ENCODE measurements around the gene WASHC2C. TPM values are rescaled to one million over a fixed set of nuclear protein-coding genes. Genes with fewer than 3 reads are reported as not detected.
"Not testable (repeated sequence)": the region's sequence is repeated elsewhere in the genome, so short reads cannot be mapped to it uniquely, and the experiment has no call there.

Gene WASHC2C
- total RNA-seq, 2 experiments from 2014 or later, result 62.9 to 69.3 TPM

- H3K27ac Mint-ChIP-seq; H3K9me3 Mint-ChIP-seq; H3K9me3 ChIP-seq (ENCODE audit: control insufficient read depth in 1 of 2, insufficient read depth in 1 of 2, low read length in 2 of 2); H3K27ac ChIP-seq (ENCODE audit: low read depth in 1 of 2, low read length in 2 of 2); POLR2A ChIA-PET; H3K27me3 Mint-ChIP-seq; H3K4me1 ChIP-seq (ENCODE audit: insufficient read depth, low read length); H3K4me1 Mint-ChIP-seq (ENCODE audit: low read depth); DNase-seq; H3K4me3 ChIP-seq (ENCODE audit: low read length); ATAC-seq (ENCODE audit: poor library complexity); H3K4me3 Mint-ChIP-seq; CTCF ChIA-PET; H3K27me3 ChIP-seq (ENCODE audit: control insufficient read depth in 1 of 2, insufficient read depth in 2 of 2, low read length in 2 of 2); intact Hi-C loops (cut with DNase I, micrococcal nuclease): not testable (repeated sequence)
- H3K36me3 ChIP-seq (ENCODE audit: insufficient read depth, low read length), result peaks cover 18% of the 10 kb centered on the region
- peaks cover 82% of the 10 kb centered on the region for H3K36me3 Mint-ChIP-seq (ENCODE audit: low read depth)
These were observed 63.8 kb downstream of the WASHC2C start for GRCh38 chr10:45790694-45791426.

- H3K4me1 ChIP-seq (ENCODE audit: insufficient read depth, low read length); intact Hi-C loops (cut with DNase I, micrococcal nuclease); H3K27ac Mint-ChIP-seq; POLR2A ChIA-PET; H3K4me1 Mint-ChIP-seq (ENCODE audit: low read depth); CTCF ChIA-PET; H3K27me3 ChIP-seq (ENCODE audit: control insufficient read depth in 1 of 2, insufficient read depth in 2 of 2, low read length in 2 of 2); DNase-seq; H3K9me3 ChIP-seq (ENCODE audit: control insufficient read depth in 1 of 2, insufficient read depth in 1 of 2, low read length in 2 of 2); ATAC-seq (ENCODE audit: poor library complexity); H3K27ac ChIP-seq (ENCODE audit: low read depth in 1 of 2, low read length in 2 of 2); H3K9me3 Mint-ChIP-seq; H3K27me3 Mint-ChIP-seq; H3K4me3 Mint-ChIP-seq; H3K4me3 ChIP-seq (ENCODE audit: low read length): not testable (repeated sequence)
- H3K36me3 Mint-ChIP-seq (ENCODE audit: low read depth), result peaks cover 54% of the 10 kb centered on the region
- peaks cover 11% of the 10 kb centered on the region for H3K36me3 ChIP-seq (ENCODE audit: insufficient read depth, low read length)
These were observed 67.7 kb downstream of the WASHC2C start for GRCh38 chr10:45794761-45795160.

- H3K9me3 Mint-ChIP-seq; POLR2A ChIA-PET; H3K36me3 Mint-ChIP-seq (ENCODE audit: low read depth); CTCF ChIA-PET; ATAC-seq (ENCODE audit: poor library complexity); H3K27ac Mint-ChIP-seq; H3K27ac ChIP-seq (ENCODE audit: low read depth in 1 of 2, low read length in 2 of 2); H3K27me3 Mint-ChIP-seq; H3K4me1 Mint-ChIP-seq (ENCODE audit: low read depth); intact Hi-C loops (cut with DNase I, micrococcal nuclease); DNase-seq; H3K27me3 ChIP-seq (ENCODE audit: control insufficient read depth in 1 of 2, insufficient read depth in 2 of 2, low read length in 2 of 2); H3K36me3 ChIP-seq (ENCODE audit: insufficient read depth, low read length); H3K4me3 ChIP-seq (ENCODE audit: low read length); H3K9me3 ChIP-seq (ENCODE audit: control insufficient read depth in 1 of 2, insufficient read depth in 1 of 2, low read length in 2 of 2); H3K4me3 Mint-ChIP-seq: not testable (repeated sequence)
- H3K4me1 ChIP-seq (ENCODE audit: insufficient read depth, low read length), result peaks cover 17% of the 10 kb centered on the region
These were observed 76.3 kb downstream of the WASHC2C start for GRCh38 chr10:45803060-45804010.

- POLR2A ChIA-PET; H3K9me3 ChIP-seq (ENCODE audit: control insufficient read depth in 1 of 2, insufficient read depth in 1 of 2, low read length in 2 of 2); DNase-seq; H3K27ac Mint-ChIP-seq; CTCF ChIA-PET; H3K9me3 Mint-ChIP-seq; H3K27me3 ChIP-seq (ENCODE audit: control insufficient read depth in 1 of 2, insufficient read depth in 2 of 2, low read length in 2 of 2); H3K4me1 Mint-ChIP-seq (ENCODE audit: low read depth); ATAC-seq (ENCODE audit: poor library complexity); H3K27me3 Mint-ChIP-seq; intact Hi-C loops (cut with DNase I, micrococcal nuclease); H3K36me3 ChIP-seq (ENCODE audit: insufficient read depth, low read length); H3K4me3 Mint-ChIP-seq; H3K36me3 Mint-ChIP-seq (ENCODE audit: low read depth); H3K27ac ChIP-seq (ENCODE audit: low read depth in 1 of 2, low read length in 2 of 2); H3K4me3 ChIP-seq (ENCODE audit: low read length): not testable (repeated sequence)
- H3K4me1 ChIP-seq (ENCODE audit: insufficient read depth, low read length), result peaks cover 17% of the 10 kb centered on the region
These were observed 77.9 kb downstream of the WASHC2C start for GRCh38 chr10:45804996-45805395.

Data from CD4-positive, alpha-beta T cell (primary cell).